Measurements from ENCODE around the gene UNC93B1.

UNC93B1 gene

DNA sequence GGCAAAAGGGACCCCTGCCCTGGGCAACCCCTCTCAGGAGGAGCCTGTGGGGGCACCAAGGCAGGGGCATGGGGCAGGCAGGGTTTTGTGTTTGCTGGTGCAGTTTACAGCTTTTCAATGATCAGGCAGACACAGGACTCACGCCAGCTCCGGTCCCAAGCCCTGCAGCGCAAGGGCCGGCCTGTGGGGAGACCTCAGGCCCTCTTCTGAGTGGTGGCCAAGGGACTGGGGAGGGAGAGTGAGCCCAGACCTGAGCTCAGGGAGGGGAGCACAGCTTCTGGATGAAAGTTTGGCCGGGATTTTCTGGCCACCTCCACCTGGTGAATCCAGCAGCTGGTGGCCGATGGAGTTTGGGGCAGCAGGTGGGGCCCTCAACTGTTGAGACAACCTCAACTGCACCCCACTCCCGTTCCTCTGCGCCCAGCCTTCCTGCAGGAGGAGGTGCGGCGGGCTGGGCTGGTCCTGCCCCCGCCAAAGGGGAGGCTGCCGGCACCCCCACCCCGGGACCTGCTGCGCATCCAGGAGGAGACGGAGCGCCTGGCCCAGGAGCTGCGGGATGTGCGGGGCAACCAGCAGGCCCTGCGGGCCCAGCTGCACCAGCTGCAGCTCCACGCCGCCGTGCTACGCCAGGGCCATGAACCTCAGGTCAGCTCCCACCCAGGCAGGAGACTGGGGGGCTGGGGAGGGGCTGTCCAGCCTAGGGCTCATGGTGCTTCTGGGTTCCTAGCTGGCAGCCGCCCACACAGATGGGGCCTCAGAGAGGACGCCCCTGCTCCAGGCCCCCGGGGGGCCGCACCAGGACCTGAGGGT is 38.5 kb upstream of the UNC93B1 start:
- Histone ChIP-seq H3K9ac (ENCODE audit: low read depth, low read length, poor library complexity, severe bottlenecking) (peak overlapping the region; percentile 78), H3K4me1 (ENCODE audit: insufficient read depth, low read length, poor library complexity, severe bottlenecking) (peaks cover 23% of the 10 kb centered on the region), H4K20me1 (ENCODE audit: insufficient read depth, low read length, poor library complexity, severe bottlenecking) (no peaks in the 10 kb centered on the region), H2AFZ (ENCODE audit: low read length) (no peak overlapping the region), H3K9me3 (ENCODE audit: insufficient read depth, low read depth, low read length) (no peaks in the 10 kb centered on the region), H3K27me3 (ENCODE audit: insufficient read depth, low read length, poor library complexity, severe bottlenecking) (no peaks in the 10 kb centered on the region), H3K9me2 (replicated peaks; ENCODE audit: low read depth, low read length) (no peaks in the 10 kb centered on the region), H3F3A (ENCODE audit: low read depth) (no peaks in the 10 kb centered on the region; the same call in 1 of the 2 replicates), H3K4me3 (ENCODE audit: low read length, poor library complexity, severe bottlenecking) (no peak overlapping the region), H3K79me2 (ENCODE audit: insufficient read depth, low read length) (no peaks in the 10 kb centered on the region), H3K4me2 (ENCODE audit: low read depth, low read length, poor library complexity, severe bottlenecking) (no peak overlapping the region), H3K36me3 (ENCODE audit: insufficient read depth, low read length) (no peaks in the 10 kb centered on the region)
- TF ChIP-seq, protein P1, sequence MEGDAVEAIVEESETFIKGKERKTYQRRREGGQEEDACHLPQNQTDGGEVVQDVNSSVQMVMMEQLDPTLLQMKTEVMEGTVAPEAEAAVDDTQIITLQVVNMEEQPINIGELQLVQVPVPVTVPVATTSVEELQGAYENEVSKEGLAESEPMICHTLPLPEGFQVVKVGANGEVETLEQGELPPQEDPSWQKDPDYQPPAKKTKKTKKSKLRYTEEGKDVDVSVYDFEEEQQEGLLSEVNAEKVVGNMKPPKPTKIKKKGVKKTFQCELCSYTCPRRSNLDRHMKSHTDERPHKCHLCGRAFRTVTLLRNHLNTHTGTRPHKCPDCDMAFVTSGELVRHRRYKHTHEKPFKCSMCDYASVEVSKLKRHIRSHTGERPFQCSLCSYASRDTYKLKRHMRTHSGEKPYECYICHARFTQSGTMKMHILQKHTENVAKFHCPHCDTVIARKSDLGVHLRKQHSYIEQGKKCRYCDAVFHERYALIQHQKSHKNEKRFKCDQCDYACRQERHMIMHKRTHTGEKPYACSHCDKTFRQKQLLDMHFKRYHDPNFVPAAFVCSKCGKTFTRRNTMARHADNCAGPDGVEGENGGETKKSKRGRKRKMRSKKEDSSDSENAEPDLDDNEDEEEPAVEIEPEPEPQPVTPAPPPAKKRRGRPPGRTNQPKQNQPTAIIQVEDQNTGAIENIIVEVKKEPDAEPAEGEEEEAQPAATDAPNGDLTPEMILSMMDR (conservative IDR thresholded peaks at IDR 0.05; ENCODE audit: low read length) = no peak

DNA sequence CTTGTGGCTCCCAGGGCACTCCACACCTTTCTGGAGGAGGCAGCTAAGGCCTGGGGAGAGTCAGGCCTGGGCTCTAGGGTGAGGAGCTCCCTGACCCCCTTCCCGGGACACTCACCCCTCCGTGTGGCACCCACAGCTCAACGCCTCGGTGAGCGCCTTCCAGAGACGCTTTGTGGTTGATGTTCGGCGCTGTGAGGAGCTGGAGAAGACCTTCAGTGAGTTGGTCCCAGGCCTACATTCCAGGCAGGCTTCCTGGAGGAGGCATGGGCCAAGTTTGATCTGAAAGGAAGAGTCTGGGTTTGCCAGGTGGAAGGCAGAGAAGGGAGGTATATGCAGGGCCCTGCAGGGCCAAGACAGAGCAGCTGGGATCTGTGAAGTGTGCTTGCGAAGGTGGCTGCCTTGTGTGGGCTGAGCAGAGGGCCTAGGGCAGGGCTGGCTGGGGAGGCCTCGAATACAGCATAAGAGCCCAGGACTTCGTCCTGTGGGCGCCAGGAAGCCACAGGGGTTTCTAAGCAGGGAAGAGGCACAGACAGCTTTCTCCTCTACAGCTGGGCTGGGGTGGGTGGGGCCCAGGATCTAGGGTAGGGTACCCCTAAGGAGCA is 37.8 kb upstream of the UNC93B1 start:
- H3K4me1 ChIP-seq (ENCODE audit: insufficient read depth, low read length, poor library complexity, severe bottlenecking) = peaks cover 30% of the 10 kb centered on the region
- peaks cover 2% of the 10 kb centered on the region; the same call in 1 of the 2 replicates for H3F3A ChIP-seq (ENCODE audit: low read depth)
- peak overlapping the region; percentile 78 for H3K9ac ChIP-seq (ENCODE audit: low read depth, low read length, poor library complexity, severe bottlenecking)
- no peak overlapping the region for H3K4me3 ChIP-seq (ENCODE audit: low read length, poor library complexity, severe bottlenecking)
- no peak overlapping the region for H2AFZ ChIP-seq (ENCODE audit: low read length)
- no peaks in the 10 kb centered on the region for H3K27me3 ChIP-seq (ENCODE audit: insufficient read depth, low read length, poor library complexity, severe bottlenecking)
- no peaks in the 10 kb centered on the region for H3K9me3 ChIP-seq (ENCODE audit: insufficient read depth, low read depth, low read length)
- H4K20me1 ChIP-seq (ENCODE audit: insufficient read depth, low read length, poor library complexity, severe bottlenecking) = no peaks in the 10 kb centered on the region
- no peaks in the 10 kb centered on the region for H3K79me2 ChIP-seq (ENCODE audit: insufficient read depth, low read length)
- peak overlapping the region; percentile 80 for H3K4me2 ChIP-seq (ENCODE audit: low read depth, low read length, poor library complexity, severe bottlenecking)
- no peak for TF ChIP-seq EZH2phosphoT487 (IDR thresholded peaks at IDR 0.05; ENCODE audit: borderline replicate concordance)
- TF ChIP-seq, protein P1 (conservative IDR thresholded peaks at IDR 0.05; ENCODE audit: low read length) = no peak
- no peaks in the 10 kb centered on the region for H3K9me2 ChIP-seq (replicated peaks; ENCODE audit: low read depth, low read length)
- H3K36me3 ChIP-seq (ENCODE audit: insufficient read depth, low read length) = no peaks in the 10 kb centered on the region

DNA sequence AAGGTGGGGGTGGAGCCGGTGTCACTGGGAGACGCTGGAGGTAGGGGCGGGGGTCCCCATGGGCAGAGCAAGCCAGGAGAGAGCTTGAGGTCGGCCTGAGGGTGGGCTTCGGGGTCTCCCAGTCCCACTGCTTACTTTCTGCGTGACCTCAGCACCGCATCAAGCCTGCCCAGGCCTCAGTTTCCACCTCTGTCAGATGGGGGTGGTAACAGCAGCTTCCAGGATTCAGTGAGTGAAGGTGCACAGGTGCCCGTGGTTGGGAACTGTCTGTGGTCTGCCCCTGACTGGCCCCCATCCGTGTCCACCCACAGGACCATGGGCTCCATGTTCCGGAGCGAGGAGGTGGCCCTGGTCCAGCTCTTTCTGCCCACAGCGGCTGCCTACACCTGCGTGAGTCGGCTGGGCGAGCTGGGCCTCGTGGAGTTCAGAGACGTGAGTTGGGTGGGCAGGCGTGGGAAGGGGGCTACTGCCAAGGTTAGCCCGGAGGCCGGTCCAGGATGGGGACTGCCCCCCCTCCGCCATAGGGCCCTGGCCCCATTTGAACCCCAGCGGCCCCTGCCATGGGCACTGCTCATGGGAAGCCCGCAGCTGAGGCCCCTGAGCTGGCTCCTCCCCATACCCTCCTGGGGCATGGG is 37.2 kb upstream of the UNC93B1 start:
- Histone ChIP-seq H3K27me3 (ENCODE audit: insufficient read depth, low read length, poor library complexity, severe bottlenecking) (no peaks in the 10 kb centered on the region), H4K20me1 (ENCODE audit: insufficient read depth, low read length, poor library complexity, severe bottlenecking) (no peaks in the 10 kb centered on the region), H3K9me2 (replicated peaks; ENCODE audit: low read depth, low read length) (no peaks in the 10 kb centered on the region), H3K4me3 (ENCODE audit: low read length, poor library complexity, severe bottlenecking) (peak overlapping the region; percentile 73), H3K9me3 (ENCODE audit: insufficient read depth, low read depth, low read length) (no peaks in the 10 kb centered on the region), H3K4me2 (ENCODE audit: low read depth, low read length, poor library complexity, severe bottlenecking) (peak overlapping the region; percentile 80), H2AFZ (ENCODE audit: low read length) (no peak overlapping the region), H3K79me2 (ENCODE audit: insufficient read depth, low read length) (no peaks in the 10 kb centered on the region), H3K36me3 (ENCODE audit: insufficient read depth, low read length) (no peaks in the 10 kb centered on the region), H3K4me1 (ENCODE audit: insufficient read depth, low read length, poor library complexity, severe bottlenecking) (peaks cover 36% of the 10 kb centered on the region), H3F3A (ENCODE audit: low read depth) (peaks cover 3% of the 10 kb centered on the region; the same call in 1 of the 2 replicates), H3K9ac (ENCODE audit: low read depth, low read length, poor library complexity, severe bottlenecking) (peak overlapping the region; percentile 78)
- TF ChIP-seq, protein P1 (conservative IDR thresholded peaks at IDR 0.05; ENCODE audit: low read length) = no peak
- no peak for TF ChIP-seq EZH2phosphoT487 (IDR thresholded peaks at IDR 0.05; ENCODE audit: borderline replicate concordance)

Data from Loucy (cell line).